ENCODE results near the gene FGF9. TPM values are rescaled to one million over a fixed set of nuclear protein-coding genes. Genes with fewer than 3 reads are reported as not detected.
A peak's percentile ranks its signal among the peaks of the same experiment; 100 is the strongest.

Gene FGF9
- total RNA-seq, 4 donors from 2014 or later: 0.13 to 2.1 (median 1.3) TPM

DNA sequence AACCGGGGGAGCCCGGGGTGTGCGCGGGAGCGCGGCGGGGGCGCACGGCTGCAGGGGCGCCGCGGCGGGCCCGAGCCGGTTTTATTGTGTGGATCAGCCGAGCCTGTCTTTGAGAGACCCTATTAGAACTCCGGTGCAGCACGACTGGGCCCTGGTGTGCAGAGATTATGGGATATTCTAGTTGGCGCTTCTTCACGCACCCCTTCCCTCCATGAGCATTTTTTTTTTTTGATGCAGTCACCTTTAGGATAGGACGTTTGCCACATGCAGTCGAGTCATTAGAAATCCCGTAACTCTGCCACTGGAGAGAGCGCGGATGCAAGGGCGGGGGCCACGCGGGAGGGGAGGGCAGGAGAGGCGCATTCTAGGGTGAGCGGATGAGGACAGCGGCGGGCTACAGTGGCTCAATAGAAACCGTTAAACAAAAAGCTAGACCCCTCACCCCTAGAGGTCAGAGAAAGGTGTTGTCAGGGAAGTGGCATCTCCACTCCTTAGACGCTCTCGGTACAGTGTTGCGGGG lies 3.7 kb downstream of the FGF9 start:
- Histone ChIP-seq H3K9me3 (no peaks in the 10 kb centered on the region), H3K4me3 (peak overlapping the region; percentile 37 to 66), H3K27me3 (peaks cover 80% of the 10 kb centered on the region), H3K36me3 (no peaks in the 10 kb centered on the region), H3K4me1 (peaks cover 0 to 60% (median 21%) of the 10 kb centered on the region in 3 donors), H3K27ac (peak overlapping the region in 1 of 4 donors; percentile 62)
- TF ChIP-seq, protein P1, sequence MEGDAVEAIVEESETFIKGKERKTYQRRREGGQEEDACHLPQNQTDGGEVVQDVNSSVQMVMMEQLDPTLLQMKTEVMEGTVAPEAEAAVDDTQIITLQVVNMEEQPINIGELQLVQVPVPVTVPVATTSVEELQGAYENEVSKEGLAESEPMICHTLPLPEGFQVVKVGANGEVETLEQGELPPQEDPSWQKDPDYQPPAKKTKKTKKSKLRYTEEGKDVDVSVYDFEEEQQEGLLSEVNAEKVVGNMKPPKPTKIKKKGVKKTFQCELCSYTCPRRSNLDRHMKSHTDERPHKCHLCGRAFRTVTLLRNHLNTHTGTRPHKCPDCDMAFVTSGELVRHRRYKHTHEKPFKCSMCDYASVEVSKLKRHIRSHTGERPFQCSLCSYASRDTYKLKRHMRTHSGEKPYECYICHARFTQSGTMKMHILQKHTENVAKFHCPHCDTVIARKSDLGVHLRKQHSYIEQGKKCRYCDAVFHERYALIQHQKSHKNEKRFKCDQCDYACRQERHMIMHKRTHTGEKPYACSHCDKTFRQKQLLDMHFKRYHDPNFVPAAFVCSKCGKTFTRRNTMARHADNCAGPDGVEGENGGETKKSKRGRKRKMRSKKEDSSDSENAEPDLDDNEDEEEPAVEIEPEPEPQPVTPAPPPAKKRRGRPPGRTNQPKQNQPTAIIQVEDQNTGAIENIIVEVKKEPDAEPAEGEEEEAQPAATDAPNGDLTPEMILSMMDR (IDR thresholded peaks at IDR 0.05): no peak
- no peak for TF ChIP-seq POLR2AphosphoS5 (IDR thresholded peaks at IDR 0.05)
- TF ChIP-seq POLR2A (IDR thresholded peaks at IDR 0.05): no peak
- no peak for TF ChIP-seq EP300 (IDR thresholded peaks at IDR 0.05)
- WGBS, 2 donors (ENCODE audit: low coverage in 1 of 2): 0% methylated on average over 9 of the region's 36 CpGs; no CpG with 5 or more reads in 1 of the 2 donors
- no peak for ATAC-seq

DNA sequence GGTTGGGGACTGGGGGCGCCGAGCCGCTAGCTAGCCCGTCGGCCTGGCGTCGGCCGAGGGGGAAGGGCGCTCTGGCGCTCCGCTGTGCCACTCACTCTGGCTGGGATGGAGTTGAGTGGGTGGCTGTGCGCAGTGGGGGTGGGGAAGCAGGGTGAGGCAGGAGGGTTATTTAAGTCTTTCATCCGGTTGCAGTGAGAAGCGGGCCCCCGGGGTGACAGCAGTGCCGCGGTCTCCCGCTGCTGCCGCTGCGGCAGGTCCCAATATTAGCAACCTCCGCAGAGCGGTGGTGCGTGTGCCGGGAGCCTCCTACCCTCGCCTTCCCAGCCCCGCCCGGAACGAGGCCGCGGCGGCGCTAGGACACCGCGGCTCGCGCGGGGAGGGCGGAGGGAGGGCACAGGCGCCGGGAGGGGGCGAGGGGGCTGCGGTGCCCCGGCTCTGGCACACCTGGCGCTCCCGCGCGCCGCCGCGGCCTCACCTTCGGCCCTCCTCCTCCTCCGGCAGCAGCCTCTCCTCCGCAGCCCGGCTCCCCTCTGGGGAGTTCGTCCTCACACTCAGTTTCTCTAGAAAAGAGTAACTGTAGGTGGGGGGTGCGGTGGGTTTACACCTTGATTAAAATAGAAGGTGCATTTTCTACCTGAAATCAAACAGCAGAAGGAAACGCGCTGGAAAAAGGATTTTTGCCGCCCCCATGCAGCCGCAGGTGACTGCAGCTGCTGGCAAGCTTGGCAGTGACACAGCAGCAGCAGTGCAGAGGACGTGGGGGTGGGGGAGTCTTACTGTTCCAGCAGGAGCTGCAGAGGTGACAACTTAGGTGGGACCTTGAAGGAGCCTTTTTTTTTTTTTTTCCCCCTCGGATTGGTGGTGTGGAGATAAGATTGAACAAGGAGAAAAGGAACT lies 4.5 kb downstream of the FGF9 start:
- ATAC-seq: no peak
- H3K27me3 ChIP-seq: peaks cover 74% of the 10 kb centered on the region

DNA sequence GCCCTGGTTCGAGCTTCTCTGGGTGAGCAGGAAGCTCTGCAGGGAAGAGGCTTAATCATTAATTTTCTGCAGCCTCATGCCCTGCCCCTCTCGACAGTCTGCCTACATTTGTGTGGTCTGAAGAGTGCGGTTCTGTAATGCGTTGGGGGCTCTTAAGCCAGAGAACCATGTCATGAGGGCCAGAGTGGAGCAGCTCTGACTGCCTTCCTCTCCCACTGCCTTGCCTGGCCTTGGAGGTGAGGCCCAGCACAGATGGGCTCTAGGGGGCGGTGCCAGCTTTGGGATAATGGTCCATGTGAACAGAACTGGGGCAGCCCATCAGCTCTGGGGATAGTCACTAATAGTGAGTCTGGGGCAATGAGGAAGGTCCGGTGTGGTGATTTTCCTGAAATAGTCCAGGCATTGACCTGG lies 5.7 kb downstream of the FGF9 start:
- TF ChIP-seq, protein P1 (IDR thresholded peaks at IDR 0.05): no peak
- Histone ChIP-seq H3K27ac (no peak overlapping the region), H3K4me3 (no peak overlapping the region), H3K27me3 (peaks cover 74% of the 10 kb centered on the region), H3K4me1 (peaks cover 0 to 44% (median 18%) of the 10 kb centered on the region in 3 donors), H3K36me3 (no peaks in the 10 kb centered on the region), H3K9me3 (no peaks in the 10 kb centered on the region)
- ATAC-seq: no peak
- WGBS, 2 donors (ENCODE audit: low coverage in 1 of 2): 50% methylated on average over 1 of the region's 6 CpGs; no CpG with 5 or more reads in 1 of the 2 donors

More for the DNA sequence above, 4.5 kb downstream of the FGF9 start:
- Histone ChIP-seq H3K27ac (peak overlapping the region in 1 of 4 donors; percentile 62), H3K4me1 (peaks cover 0 to 52% (median 21%) of the 10 kb centered on the region in 3 donors), H3K36me3 (no peaks in the 10 kb centered on the region), H3K9me3 (no peaks in the 10 kb centered on the region), H3K4me3 (peak overlapping the region; percentile 10 to 66)
- TF ChIP-seq, protein P1 (IDR thresholded peaks at IDR 0.05): no peak
- no peak for TF ChIP-seq POLR2A (IDR thresholded peaks at IDR 0.05)
- TF ChIP-seq EP300 (IDR thresholded peaks at IDR 0.05): no peak
- TF ChIP-seq POLR2AphosphoS5 (IDR thresholded peaks at IDR 0.05): no peak
- WGBS, 2 donors (ENCODE audit: low coverage in 1 of 2): 10 to 29% methylated on average over 4 to 14 of the region's 62 CpGs

DNA sequence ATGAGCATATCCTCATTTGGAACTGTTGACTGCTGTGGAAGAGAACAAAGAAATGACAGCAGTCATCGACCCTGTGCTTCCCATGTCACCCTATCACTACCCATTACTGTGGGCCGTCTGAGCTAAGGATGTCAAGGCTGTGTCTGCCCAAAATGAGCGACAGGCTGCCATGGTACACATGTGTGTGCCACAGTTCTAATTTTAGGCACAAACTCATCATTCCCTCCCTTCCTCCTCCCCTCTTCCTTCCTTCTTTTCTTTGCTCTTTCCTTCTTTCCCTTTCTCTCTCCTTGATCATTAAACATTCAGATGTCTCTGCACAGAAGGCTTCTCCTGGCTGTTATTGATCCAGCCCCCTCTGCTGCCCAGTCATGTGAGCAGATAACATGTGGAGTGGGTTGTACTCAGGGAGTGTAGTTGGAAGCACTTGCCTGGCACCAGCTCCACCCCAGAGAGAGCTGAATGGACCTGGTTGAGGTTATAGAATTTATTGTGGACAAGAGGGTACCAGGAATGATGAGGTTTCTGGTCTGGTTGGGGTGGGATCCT lies 6.3 kb downstream of the FGF9 start:
- TF ChIP-seq, protein P1 (IDR thresholded peaks at IDR 0.05): no peak
- no peak for TF ChIP-seq POLR2A (IDR thresholded peaks at IDR 0.05)
- TF ChIP-seq EP300 (IDR thresholded peaks at IDR 0.05): no peak
- no peak for TF ChIP-seq POLR2AphosphoS5 (IDR thresholded peaks at IDR 0.05)
- Histone ChIP-seq H3K36me3 (no peaks in the 10 kb centered on the region), H3K4me3 (no peak overlapping the region), H3K27me3 (peaks cover 69% of the 10 kb centered on the region), H3K9me3 (no peaks in the 10 kb centered on the region), H3K4me1 (peaks cover 0 to 39% (median 12%) of the 10 kb centered on the region in 3 donors), H3K27ac (no peak overlapping the region)
- ATAC-seq: no peak
- 74 to 80% methylated on average over 3 of the region's 3 CpGs for WGBS, 2 donors (ENCODE audit: low coverage in 1 of 2)
